CD14-positive monocyte (primary cell): Measurements from ENCODE around the gene CCDC178. TPM values are rescaled to one million over a fixed set of nuclear protein-coding genes. Genes with fewer than 3 reads are reported as not detected.

Experiments used
- DNase-seq, 3 donors: peaks; one replicate each; pipeline ENCODE4 v3.0.0-alpha.2; 2011 to 2022
- H2AFZ ChIP-seq: 2 replicates; pipeline ENCODE4 v1.6.0; 2012; ENCODE audit warnings: mild to moderate bottlenecking, low read depth, low read length, inconsistent platforms; ENCODE audit not compliant: insufficient read depth, poor library complexity, severe bottlenecking
- H3K27ac ChIP-seq, 2 donors: 1 replicate in 1 of 2; 2 replicates in 1 of 2; pipeline ENCODE4 v1.5.1; 2012 to 2013; ENCODE audit warnings: low read length in 2 of 2, control low read depth in 1 of 2, inconsistent platforms in 1 of 2, low read depth in 1 of 2, mild to moderate bottlenecking in 1 of 2
- H3K27me3 ChIP-seq, 2 donors: one replicate each; pipeline versions ENCODE4 v1.6.0 to v1.6.1; 2011 to 2013; ENCODE audit warnings: low read length in 2 of 2; ENCODE audit not compliant: control insufficient read depth in 2 of 2, insufficient read depth in 2 of 2
- H3K36me3 ChIP-seq, 2 donors: replicated peaks in 1 of 2; 1 replicate in 1 of 2; 2 replicates in 1 of 2; pipeline versions ENCODE4 v1.5.1 to v1.6.1; 2012 to 2013; ENCODE audit warnings: low read length in 2 of 2, control low read depth in 1 of 2, inconsistent platforms in 1 of 2, mild to moderate bottlenecking in 1 of 2; ENCODE audit not compliant: insufficient read depth in 2 of 2, control insufficient read depth in 1 of 2
- H3K4me1 ChIP-seq, 2 donors: 1 replicate in 1 of 2; 2 replicates in 1 of 2; pipeline versions ENCODE4 v1.5.1 to v1.6.1; 2012 to 2013; ENCODE audit warnings: low read length in 2 of 2, control low read depth in 1 of 2, inconsistent platforms in 1 of 2, mild to moderate bottlenecking in 1 of 2, moderate library complexity in 1 of 2; ENCODE audit not compliant: insufficient read depth in 2 of 2, control insufficient read depth in 1 of 2
- H3K4me2 ChIP-seq: replicated peaks from 2 replicates; pipeline ENCODE3; 2012; ENCODE audit warnings: low read length, moderate library complexity, mild to moderate bottlenecking; ENCODE audit not compliant: poor library complexity, severe bottlenecking; ENCODE audit errors: extremely low read depth
- H3K4me3 ChIP-seq, 3 experiments: fragments of 200-600 bp in 1 of 3; sonication (generic) in 1 of 3; replicated peaks in 1 of 3; 1 replicate in 2 of 3; 2 replicates in 1 of 3; pipeline ENCODE4 v1.5.1; 2011 to 2013; ENCODE audit warnings: low read length in 3 of 3, mild to moderate bottlenecking in 3 of 3, control low read depth in 2 of 3, low read depth in 2 of 3, inconsistent platforms in 1 of 3, moderate library complexity in 1 of 3
- H3K79me2 ChIP-seq: 2 replicates; pipeline ENCODE4 v1.6.0; 2012; ENCODE audit warnings: mild to moderate bottlenecking, control low read depth, inconsistent platforms, low read length, moderate library complexity; ENCODE audit not compliant: insufficient read depth
- H3K9ac ChIP-seq: 2 replicates; pipeline ENCODE4 v1.6.0; 2017; ENCODE audit warnings: low read length, mild to moderate bottlenecking; ENCODE audit not compliant: insufficient read depth, poor library complexity, severe bottlenecking
- H3K9me3 ChIP-seq, 2 donors: replicated peaks in 1 of 2; 1 replicate in 1 of 2; 2 replicates in 1 of 2; pipeline versions ENCODE4 v1.5.1 to v1.6.1; 2012 to 2013; ENCODE audit warnings: low read length in 2 of 2, control low read depth in 1 of 2; ENCODE audit not compliant: control insufficient read depth in 1 of 2, insufficient read depth in 1 of 2
- H4K20me1 ChIP-seq: 2 replicates; pipeline ENCODE4 v1.6.0; 2012; ENCODE audit warnings: mild to moderate bottlenecking, low read length, control low read depth, moderate library complexity; ENCODE audit not compliant: insufficient read depth
- H3K27ac Mint-ChIP-seq, 7 donors: one replicate each; pipeline ENCODE4 v1.8.0; 2020; ENCODE audit warnings: mild to moderate bottlenecking in 7 of 7, mixed read lengths in 7 of 7, moderate library complexity in 6 of 7, inconsistent platforms in 2 of 7
- H3K27me3 Mint-ChIP-seq, 3 donors: one replicate each; pipeline ENCODE4 v1.8.0; 2021 to 2022; ENCODE audit warnings: low read depth in 3 of 3, mild to moderate bottlenecking in 3 of 3, mixed read lengths in 3 of 3, moderate library complexity in 3 of 3, inconsistent platforms in 1 of 3
- H3K36me3 Mint-ChIP-seq, 2 donors: one replicate each; pipeline ENCODE4 v1.8.0; 2020; ENCODE audit warnings: mixed read lengths in 2 of 2, inconsistent platforms in 1 of 2, mild to moderate bottlenecking in 1 of 2
- H3K4me1 Mint-ChIP-seq: one replicate; pipeline ENCODE4 v1.8.0; 2020; ENCODE audit warnings: mild to moderate bottlenecking, mixed read lengths
- H3K4me3 Mint-ChIP-seq, 2 donors: one replicate each; pipeline ENCODE4 v1.8.0; 2020; ENCODE audit warnings: mild to moderate bottlenecking in 2 of 2, mixed read lengths in 2 of 2, moderate library complexity in 1 of 2
- H3K9me3 Mint-ChIP-seq, 7 donors: one replicate each; pipeline ENCODE4 v1.8.0; 2020 to 2022; ENCODE audit warnings: mixed read lengths in 7 of 7, mild to moderate bottlenecking in 6 of 7, moderate library complexity in 6 of 7, inconsistent platforms in 2 of 7
- CTCF ChIP-seq: fragments of 200-600 bp; IDR thresholded peaks from one replicate; pipeline ENCODE4 v1.8.0; 2022; ENCODE audit warnings: antibody characterized with exemption, mild to moderate bottlenecking
- WGBS: methylation state at CpG from one replicate; pipeline ENCODE4 v1.1.5; 2013; ENCODE audit warnings: missing lambda C conversion rate; ENCODE audit not compliant: insufficient coverage; 5-methylcytosine and 5-hydroxymethylcytosine counted together
- intact Hi-C, 2 donors: fragments of 100-400 bp; cut with micrococcal nuclease; formaldehyde crosslinking; loops; one replicate each; pipeline versions ENCODE4 v1.15.0 to v1.15.1; 2023
- polyA plus RNA-seq, 3 donors: library from polyadenylated mRNA; depleted of rRNA in 1 of 3; unstranded in 2 of 3; stranded (reverse) in 1 of 3; fragments of 300-500 nt in 2 of 3; fragments of >200 nt in 1 of 3; fragmentation: Illumina TruSeq in 2 of 3; gene quantifications; 1 replicate in 2 of 3; 2 replicates in 1 of 3; pipeline ENCODE4 v1.2.3, GENCODE V29; 2012 to 2021

CCDC178 gene
- polyA plus RNA-seq, 3 donors, result not detected

GRCh38 chr18:33115917-33116316 lies 324.6 kb downstream of the CCDC178 start:
- intact Hi-C loops, result no loop called here
- H3K79me2 ChIP-seq, result no peaks in the 10 kb centered on the region
- Mint-ChIP-seq H3K27me3 (no peaks in the 10 kb centered on the region), H3K4me1 (peaks cover 9% of the 10 kb centered on the region), H3K9me3 (peaks cover 0 to 9% (median 3%) of the 10 kb centered on the region in 7 donors), H3K36me3 (no peaks in the 10 kb centered on the region), H3K27ac (no peak overlapping the region), H3K4me3 (peak overlapping the region in 1 of 2 donors; percentile 82)
- no peak for TF ChIP-seq CTCF
- peak overlapping the region in 1 of 2 donors; percentile 12 for H3K27ac ChIP-seq
- peak overlapping the region; percentile 58 for H2AFZ ChIP-seq
- H3K9me3 ChIP-seq, result no peaks in the 10 kb centered on the region
- peaks cover 8 to 10% of the 10 kb centered on the region in 2 donors for H3K4me1 ChIP-seq
- H3K9ac ChIP-seq, result peak overlapping the region; percentile 36
- H3K4me2 ChIP-seq, result peak overlapping the region; percentile 54
- H4K20me1 ChIP-seq, result no peaks in the 10 kb centered on the region
- WGBS, result 83% methylated on average over 1 of the region's 1 CpG
- H3K36me3 ChIP-seq, result no peaks in the 10 kb centered on the region
- peaks cover 0 to 3% of the 10 kb centered on the region in 2 donors for H3K27me3 ChIP-seq
- peak overlapping the region in 1 of 3 experiments; percentile 56 for H3K4me3 ChIP-seq
- DNase-seq, result no peak

GRCh38 chr18:33115476-33115875 lies 325.0 kb downstream of the CCDC178 start:
- Histone ChIP-seq H3K36me3 (no peaks in the 10 kb centered on the region), H3K27me3 (peaks cover 0 to 3% of the 10 kb centered on the region in 2 donors), H4K20me1 (no peaks in the 10 kb centered on the region), H3K9ac (no peak overlapping the region), H3K9me3 (no peaks in the 10 kb centered on the region), H3K4me3 (no peak overlapping the region), H2AFZ (no peak overlapping the region), H3K4me2 (no peak overlapping the region), H3K79me2 (no peaks in the 10 kb centered on the region), H3K4me1 (peaks cover 8 to 10% of the 10 kb centered on the region in 2 donors), H3K27ac (no peak overlapping the region)
- DNase-seq, result no peak
- Mint-ChIP-seq H3K27me3 (peaks cover 0 to 2% (median 0%) of the 10 kb centered on the region in 3 donors), H3K27ac (no peak overlapping the region), H3K4me3 (no peak overlapping the region), H3K9me3 (peaks cover 0 to 9% (median 3%) of the 10 kb centered on the region in 7 donors), H3K36me3 (no peaks in the 10 kb centered on the region), H3K4me1 (peaks cover 9% of the 10 kb centered on the region)
- TF ChIP-seq CTCF, result no peak
- 87% methylated on average over 6 of the region's 7 CpGs for WGBS
- intact Hi-C loops, result no loop called here
